HG02678 (cell line): ENCODE data around the gene PGAM2.
A peak's percentile ranks its signal among the peaks of the same experiment; 100 is the strongest.

ENCODE experiments used
- ATAC-seq: cut with Tn5 transposase; IDR thresholded peaks from one replicate; pipeline ENCODE4 v1.9.1; 2021; ENCODE audit warnings: mild to moderate bottlenecking, moderate library complexity; ENCODE audit not compliant: unreplicated experiment

PGAM2 gene

GRCh38 chr7:44086627-44087026 lies 21.3 kb upstream of the PGAM2 start:
- ATAC-seq = no peak

GRCh38 chr7:44085546-44085945 lies 20.2 kb upstream of the PGAM2 start:
- no peak for ATAC-seq

- no peak for ATAC-seq
Observed at GRCh38 chr7:44084701-44085100, 19.3 kb upstream of the PGAM2 start.

- ATAC-seq = no peak
Observed at GRCh38 chr7:44083796-44084195, 18.4 kb upstream of the PGAM2 start.

GRCh38 chr7:44082541-44083207 lies 17.3 kb upstream of the PGAM2 start:
- peak; percentile 91 for ATAC-seq

GRCh38 chr7:44081266-44081748 lies 15.9 kb upstream of the PGAM2 start:
- no peak for ATAC-seq

GRCh38 chr7:44080686-44081265 lies 15.4 kb upstream of the PGAM2 start:
- ATAC-seq = no peak

- ATAC-seq = no peak
Observed at GRCh38 chr7:44080118-44080517, 14.8 kb upstream of the PGAM2 start.

GRCh38 chr7:44079331-44080021 lies 14.1 kb upstream of the PGAM2 start:
- no peak for ATAC-seq

GRCh38 chr7:44078521-44078920 lies 13.2 kb upstream of the PGAM2 start:
- ATAC-seq = no peak

- no peak for ATAC-seq
Observed at GRCh38 chr7:44077681-44078091, 12.3 kb upstream of the PGAM2 start.

GRCh38 chr7:44077061-44077460 lies 11.7 kb upstream of the PGAM2 start:
- no peak for ATAC-seq

- ATAC-seq = no peak
Observed at GRCh38 chr7:44076101-44076895, 10.9 kb upstream of the PGAM2 start.

- no peak for ATAC-seq
Observed at GRCh38 chr7:44075296-44076075, 10.1 kb upstream of the PGAM2 start.

- no peak for ATAC-seq
Observed at GRCh38 chr7:44074349-44074695, 9.0 kb upstream of the PGAM2 start.

- ATAC-seq = peak; percentile 53
Observed at GRCh38 chr7:44073664-44074348, 8.4 kb upstream of the PGAM2 start.

GRCh38 chr7:44072364-44073231 lies 7.2 kb upstream of the PGAM2 start:
- no peak for ATAC-seq

GRCh38 chr7:44071726-44072363 lies 6.5 kb upstream of the PGAM2 start:
- ATAC-seq = no peak

GRCh38 chr7:44068054-44068453 lies 2.7 kb upstream of the PGAM2 start:
- ATAC-seq = no peak
